ENCODE data around the gene NEDD9.

Gene NEDD9

GRCh38 chr6:11260249-11261038, 28.0 kb upstream of the NEDD9 start:
- DNase-seq (ENCODE audit: extremely low read depth in 1 of 2, low read depth in 1 of 2) = no peak

GRCh38 chr6:11258260-11259237, 26.1 kb upstream of the NEDD9 start:
- DNase-seq (ENCODE audit: extremely low read depth in 1 of 2, low read depth in 1 of 2) = no peak

DNA sequence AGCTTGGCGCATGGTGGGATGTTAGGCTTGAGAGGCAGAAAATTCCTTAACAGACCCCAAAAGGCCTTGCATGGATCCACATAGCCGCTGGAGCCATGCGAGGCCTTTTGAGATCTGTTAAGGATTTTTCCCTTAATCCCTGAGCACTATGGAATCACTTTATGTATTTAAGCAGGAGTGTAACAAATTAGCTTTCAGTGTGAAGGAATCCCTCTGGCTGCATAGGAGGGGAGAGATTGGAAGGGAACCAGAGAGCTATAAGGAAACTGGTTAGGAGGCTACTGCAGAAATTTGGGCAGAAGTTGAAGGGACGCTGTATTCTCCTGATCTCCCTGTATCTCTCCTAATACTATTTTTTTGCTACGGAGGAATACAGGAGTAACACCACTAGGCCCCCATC, 23.1 kb upstream of the NEDD9 start:
- no peak for DNase-seq (ENCODE audit: extremely low read depth in 1 of 2, low read depth in 1 of 2)

- no peak for DNase-seq (ENCODE audit: extremely low read depth in 1 of 2, low read depth in 1 of 2)
Measured at GRCh38 chr6:11253594-11253993, 21.1 kb upstream of the NEDD9 start.

DNA sequence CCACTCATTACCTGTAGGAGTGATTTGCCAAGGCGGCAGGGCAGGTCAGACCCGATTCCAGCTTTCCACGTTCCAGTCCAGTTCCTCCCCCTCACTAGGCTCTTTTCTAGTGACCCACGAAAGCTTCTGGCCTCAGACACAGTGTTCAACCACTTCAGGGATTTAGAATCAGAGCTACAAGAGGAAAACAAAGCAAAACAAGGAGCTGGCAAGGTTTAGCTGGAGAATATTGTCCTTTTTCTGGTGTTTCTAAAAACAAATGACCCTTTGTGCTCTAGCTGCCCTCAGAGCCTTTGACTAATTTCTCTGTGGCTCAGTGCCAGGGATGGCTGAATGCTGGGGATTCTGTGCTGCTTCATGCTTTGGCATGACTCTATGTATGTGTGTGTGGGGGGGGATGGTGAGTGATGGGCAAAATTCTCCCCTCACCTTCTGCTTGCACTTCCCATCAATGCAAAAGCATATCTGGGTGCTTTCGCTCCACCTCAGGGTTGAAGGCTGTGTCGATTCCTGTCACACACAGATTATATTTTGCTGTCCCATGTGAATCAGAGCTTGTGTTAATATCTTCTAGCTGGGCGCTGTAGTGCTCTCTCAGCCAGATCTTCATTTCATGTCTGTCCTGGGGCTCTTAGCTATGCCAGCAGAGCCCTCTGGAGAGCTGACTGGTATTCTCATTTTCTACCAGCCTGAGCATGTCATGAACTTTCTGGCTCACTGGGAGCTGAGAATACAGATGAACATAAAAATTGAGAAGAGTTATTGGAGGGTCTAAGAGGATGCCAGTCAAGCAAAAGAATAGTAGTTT, 19.3 kb upstream of the NEDD9 start:
- no peak for DNase-seq (ENCODE audit: extremely low read depth in 1 of 2, low read depth in 1 of 2)

- no peak for DNase-seq (ENCODE audit: extremely low read depth in 1 of 2, low read depth in 1 of 2)
Measured at GRCh38 chr6:11250108-11250507, 17.6 kb upstream of the NEDD9 start.

- DNase-seq (ENCODE audit: extremely low read depth in 1 of 2, low read depth in 1 of 2) = no peak
Measured at GRCh38 chr6:11248974-11249761, 16.7 kb upstream of the NEDD9 start.

- no peak for DNase-seq (ENCODE audit: extremely low read depth in 1 of 2, low read depth in 1 of 2)
Measured at GRCh38 chr6:11246722-11247121, 14.3 kb upstream of the NEDD9 start.

DNA sequence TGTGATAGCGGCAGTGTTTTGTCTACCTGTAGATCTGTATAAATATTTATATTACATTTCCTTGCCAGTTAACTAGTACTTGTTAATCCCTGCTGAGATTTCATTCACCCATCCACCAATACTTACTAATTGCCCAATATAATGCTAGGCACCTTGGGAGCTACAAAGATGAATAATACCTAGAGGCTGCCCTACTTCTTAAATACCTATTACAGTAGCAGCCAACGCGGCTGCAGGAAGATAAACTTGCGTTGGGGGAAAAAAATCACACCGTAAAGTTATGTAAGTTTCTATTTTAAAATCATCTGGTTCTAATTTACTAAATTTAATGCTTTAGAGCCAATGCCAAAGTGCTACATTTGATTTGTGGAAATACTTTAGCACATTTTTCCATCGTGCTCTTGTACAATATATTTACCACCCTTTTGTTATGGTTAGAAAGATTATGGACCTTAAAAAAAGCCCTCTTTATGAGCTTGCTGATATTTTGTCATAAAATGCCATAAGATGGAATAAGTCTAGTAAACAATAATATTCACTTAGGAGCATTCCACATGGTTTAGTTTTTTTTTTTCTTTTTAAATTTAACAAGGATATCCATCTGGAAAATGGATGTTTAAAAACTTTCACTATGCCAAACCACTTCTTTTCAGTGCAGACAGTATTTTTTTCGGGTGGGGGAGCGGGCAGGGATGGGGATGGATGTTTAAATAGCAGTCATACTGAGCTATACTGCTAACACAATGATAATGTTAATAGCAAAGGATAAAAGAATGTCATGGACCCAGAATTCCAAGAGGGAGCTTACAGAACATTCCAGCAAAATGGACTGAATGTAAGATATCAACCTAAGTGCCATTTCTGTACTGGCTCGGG, 13.2 kb upstream of the NEDD9 start:
- no peak for DNase-seq (ENCODE audit: extremely low read depth in 1 of 2, low read depth in 1 of 2)

GRCh38 chr6:11244387-11245126, 12.1 kb upstream of the NEDD9 start:
- no peak for DNase-seq (ENCODE audit: extremely low read depth in 1 of 2, low read depth in 1 of 2)

- DNase-seq (ENCODE audit: extremely low read depth in 1 of 2, low read depth in 1 of 2) = no peak
Measured at GRCh38 chr6:11243861-11244260, 11.4 kb upstream of the NEDD9 start.

DNA sequence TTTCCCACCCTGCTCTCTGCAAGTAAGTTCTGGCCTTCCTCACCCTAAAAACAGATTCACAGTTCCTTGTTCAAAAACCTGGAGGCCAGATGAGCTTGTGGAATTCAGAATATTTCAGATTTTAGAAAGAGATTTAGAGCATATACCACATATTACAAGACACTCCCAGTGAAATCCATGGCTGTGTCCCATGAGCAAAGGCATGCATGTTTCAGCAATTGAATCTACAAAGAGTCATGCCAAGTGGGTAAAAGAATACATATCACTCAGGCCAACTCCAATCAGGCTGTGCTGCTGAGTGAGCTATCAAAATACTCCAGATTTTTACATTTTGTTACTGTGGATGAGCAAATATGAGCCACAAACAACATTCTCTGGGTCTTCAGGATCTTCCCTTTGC, 10.2 kb upstream of the NEDD9 start:
- no peak for DNase-seq (ENCODE audit: extremely low read depth in 1 of 2, low read depth in 1 of 2)

GRCh38 chr6:11241793-11242201, 9.3 kb upstream of the NEDD9 start:
- DNase-seq (ENCODE audit: extremely low read depth in 1 of 2, low read depth in 1 of 2) = no peak

DNA sequence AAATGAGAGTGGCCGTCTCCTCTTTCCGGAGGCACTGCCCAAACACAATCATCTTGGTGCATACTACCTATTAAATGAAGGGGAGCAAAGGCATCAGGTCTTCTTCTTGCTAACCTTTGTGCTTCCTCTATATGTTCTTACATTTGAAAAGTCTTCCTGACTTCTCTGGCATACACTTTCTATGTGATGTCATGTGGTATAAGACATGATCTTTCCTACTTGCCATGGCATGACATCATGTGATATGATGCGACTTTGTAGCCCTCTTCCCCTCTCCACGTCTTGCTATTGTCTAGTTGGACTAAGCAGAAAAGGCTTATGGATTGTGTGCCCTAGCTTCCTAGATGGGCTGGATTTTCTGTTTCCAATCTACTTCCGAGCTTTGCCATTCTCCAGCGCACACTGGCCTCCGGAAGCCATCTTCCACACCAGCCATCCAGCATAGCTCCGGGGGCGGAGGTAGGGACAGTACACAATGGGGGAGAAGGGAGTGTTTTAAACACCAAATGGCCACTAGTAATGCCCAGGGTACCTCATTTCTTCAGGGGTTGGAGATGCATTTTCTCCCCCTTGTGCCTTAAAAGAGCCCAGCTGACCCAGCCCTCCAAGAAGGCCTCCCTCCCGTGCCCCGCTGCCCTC, 8.8 kb upstream of the NEDD9 start:
- no peak for DNase-seq (ENCODE audit: extremely low read depth in 1 of 2, low read depth in 1 of 2)

- no peak for DNase-seq (ENCODE audit: extremely low read depth in 1 of 2, low read depth in 1 of 2)
Measured at GRCh38 chr6:11237956-11238355, 5.5 kb upstream of the NEDD9 start.

DNA sequence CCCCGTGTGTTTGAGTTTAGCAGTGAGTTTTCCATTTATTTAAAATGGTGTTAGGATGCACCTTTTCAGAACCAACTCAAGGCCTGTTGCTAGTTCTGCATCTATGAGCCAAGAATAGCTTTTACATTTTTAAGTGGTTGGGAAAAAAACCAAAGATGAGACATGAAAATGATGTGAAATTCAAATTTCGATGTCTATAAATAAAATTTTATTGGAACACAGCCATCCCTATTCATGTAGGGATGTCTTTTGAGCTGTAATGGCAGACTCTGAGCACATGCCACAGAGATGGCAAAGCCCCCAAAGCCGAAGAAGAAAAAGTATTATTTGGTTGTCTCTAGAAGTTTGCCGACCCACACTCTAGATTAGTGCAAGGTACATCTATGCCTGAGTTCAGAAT, 5.0 kb upstream of the NEDD9 start:
- DNase-seq (ENCODE audit: extremely low read depth in 1 of 2, low read depth in 1 of 2) = no peak

GRCh38 chr6:11236915-11237314, 4.4 kb upstream of the NEDD9 start:
- DNase-seq (ENCODE audit: extremely low read depth in 1 of 2, low read depth in 1 of 2) = no peak

DNA sequence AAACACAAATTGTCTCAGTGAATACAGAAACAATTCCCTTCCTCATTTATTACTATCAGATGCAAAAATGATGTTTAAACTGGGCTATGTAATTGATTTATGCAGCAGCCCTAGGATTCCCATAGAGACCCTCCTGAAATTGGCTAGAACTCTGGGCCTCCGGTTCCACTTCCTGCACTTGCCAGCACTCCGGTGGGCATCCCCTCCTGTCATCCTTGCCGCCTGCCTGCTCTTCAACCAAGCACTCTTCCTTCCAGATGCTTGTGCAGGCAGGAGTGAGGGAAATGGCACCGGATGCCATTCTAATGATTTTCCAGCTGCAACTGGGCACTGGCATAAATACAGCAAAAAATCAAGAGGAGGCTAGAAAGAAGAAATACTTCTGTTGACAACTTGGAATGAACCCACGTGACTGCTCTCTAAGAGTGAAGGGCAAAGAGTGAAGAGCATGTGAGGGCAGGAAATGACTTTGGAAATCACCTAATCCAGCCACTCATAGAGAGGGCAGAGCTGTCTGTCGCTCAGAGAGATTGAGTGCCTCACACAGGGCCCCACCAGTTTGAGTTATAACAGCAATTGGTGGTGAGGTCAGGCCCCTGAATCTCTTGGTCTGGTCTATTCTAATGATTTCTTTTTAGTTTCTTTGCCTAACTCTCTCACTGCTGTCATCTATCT, 3.7 kb upstream of the NEDD9 start:
- DNase-seq (ENCODE audit: extremely low read depth in 1 of 2, low read depth in 1 of 2) = no peak

Measured in activated CD8-positive, alpha-beta memory T cell treated with anti-CD3 and anti-CD28 coated beads for 1 hour (primary cell).